Left lung (tissue), 14 donors: ENCODE results near the gene TMEM31. TPM values are rescaled to one million over a fixed set of nuclear protein-coding genes. Genes with fewer than 3 reads are reported as not detected.

Experiments used
- ATAC-seq: fragments of 200-7000 bp; cut with Tn5 transposase; one replicate; pipeline ENCODE4 v1.9.1; 2020; ENCODE audit warnings: moderate library complexity
- DNase-seq, 4 donors: peaks; one replicate each; pipeline ENCODE4 v3.0.0-alpha.2; 2013 to 2020
- H3K27ac ChIP-seq, 2 donors: fragments of 200-600 bp; sonication (generic) in 1 of 2; one replicate each; pipeline versions ENCODE4 v1.5.0 to v1.8.0; 2020 to 2021
- H3K27me3 ChIP-seq, 2 donors: fragments of 200-600 bp; sonication (generic) in 1 of 2; one replicate each; pipeline versions ENCODE4 v1.5.0 to v1.8.0; 2020 to 2021
- H3K36me3 ChIP-seq, 2 donors: fragments of 200-600 bp; sonication (generic) in 1 of 2; one replicate each; pipeline versions ENCODE4 v1.5.0 to v1.8.0; 2020 to 2021
- H3K4me1 ChIP-seq, 2 donors: fragments of 200-600 bp; one replicate each; pipeline ENCODE4 v1.8.0; 2021
- H3K4me3 ChIP-seq, 2 donors: fragments of 200-600 bp; sonication (generic) in 1 of 2; one replicate each; pipeline versions ENCODE4 v1.5.0 to v1.8.0; 2020 to 2021; ENCODE audit warnings: mild to moderate bottlenecking in 1 of 2
- H3K9me3 ChIP-seq, 2 donors: fragments of 200-600 bp; sonication (generic) in 1 of 2; one replicate each; pipeline versions ENCODE4 v1.5.0 to v1.8.0; 2020 to 2021
- CTCF ChIP-seq, 2 donors: fragments of 200-600 bp; sonication (generic) in 1 of 2; IDR thresholded peaks; one replicate each; pipeline versions ENCODE4 v1.5.0 to v1.8.0; 2021; ENCODE audit warnings: antibody characterized with exemption in 2 of 2
- intact Hi-C, 2 donors: fragments of 100-400 bp; cut with DNase I; formaldehyde crosslinking; loops; one replicate each; pipeline versions ENCODE4 v1.11.2 to v1.14.2; 2022
- long read RNA-seq, 12 donors: library from polyadenylated mRNA in 2 of 12; unstranded in 2 of 12; transcript quantifications; one replicate each; pipeline ENCODE4 v2.0.0 and lab custom pipeline, GENCODE V29; 2019 to 2026
- polyA plus RNA-seq, 6 donors: library from polyadenylated mRNA; unstranded; fragments of 120-200 nt; gene quantifications; one replicate each; pipeline ENCODE4 v1.2.1, GENCODE V29; 2013; ENCODE audit not compliant: insufficient read length in 6 of 6
- total RNA-seq, 2 donors: library from RNA; stranded (reverse); fragmentation: NEBNext Ultra II Directional; extraction: Animal tissue kit (Norgen Biotek cat#: 25700); gene quantifications; one replicate each; pipeline ENCODE4 v1.2.1, GENCODE V29; 2021
- donor health status: DM: no; HTN: yes; CAD: no.
- donor health status: DM: no; HTN: no; CAD: no.

The TMEM31 gene, protein sequence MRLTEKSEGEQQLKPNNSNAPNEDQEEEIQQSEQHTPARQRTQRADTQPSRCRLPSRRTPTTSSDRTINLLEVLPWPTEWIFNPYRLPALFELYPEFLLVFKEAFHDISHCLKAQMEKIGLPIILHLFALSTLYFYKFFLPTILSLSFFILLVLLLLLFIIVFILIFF
- total RNA-seq (not detected), polyA plus RNA-seq (1 to 10 TPM in 4 of 6 donors, under 1 TPM in 2; 0.80 to 1.8 (median 1.5) TPM)
- long read RNA-seq, donor 1: 0 reads
- long read RNA-seq, donor 2: 0 reads
- long read RNA-seq, donor 3: 0 reads
- long read RNA-seq, donor 4: 0 reads
- long read RNA-seq, donor 5: 0 reads
- long read RNA-seq, donor 6: 0 reads
- long read RNA-seq, donor 7: 0 reads
- long read RNA-seq, donor 8: 0 reads
- long read RNA-seq, donor 9: 0 reads
- long read RNA-seq, donor 10: 0 reads
- long read RNA-seq, donor 11: 0 reads
- long read RNA-seq, donor 12: 0 reads

- H3K4me1 ChIP-seq: no peaks in the 10 kb centered on the region
- TF ChIP-seq CTCF (IDR thresholded peaks at IDR 0.05): no peak
- no peaks in the 10 kb centered on the region for H3K27me3 ChIP-seq
- DNase-seq (no peak), ATAC-seq (no peak)
- intact Hi-C loops: no loop called here
- no peaks in the 10 kb centered on the region for H3K36me3 ChIP-seq
- H3K27ac ChIP-seq: no peak within 1 kb of the TSS
- H3K9me3 ChIP-seq: no peaks in the 10 kb centered on the region
- no peak within 1 kb of the TSS for H3K4me3 ChIP-seq
Measured at GRCh38 chrX:103710609-103711008, at the start of gene TMEM31. Gene TMEM31, plus strand, starts transcription at chrX:103710909. Its CDS starts 1,350 bp downstream, at chrX:103712259.

GRCh38 chrX:103663981-103664762 lies 46.5 kb upstream of the TMEM31 start:
- Histone ChIP-seq H3K27ac (no peak overlapping the region), H3K4me3 (no peak overlapping the region), H3K27me3 (peaks cover 13% of the 10 kb centered on the region in 2 donors), H3K36me3 (no peaks in the 10 kb centered on the region), H3K9me3 (no peaks in the 10 kb centered on the region), H3K4me1 (no peaks in the 10 kb centered on the region)
- DNase-seq: peak in 1 of 4 donors; percentile 9
- ATAC-seq: no peak
- intact Hi-C loops: no loop called here
- TF ChIP-seq CTCF (IDR thresholded peaks at IDR 0.05): no peak

DNA sequence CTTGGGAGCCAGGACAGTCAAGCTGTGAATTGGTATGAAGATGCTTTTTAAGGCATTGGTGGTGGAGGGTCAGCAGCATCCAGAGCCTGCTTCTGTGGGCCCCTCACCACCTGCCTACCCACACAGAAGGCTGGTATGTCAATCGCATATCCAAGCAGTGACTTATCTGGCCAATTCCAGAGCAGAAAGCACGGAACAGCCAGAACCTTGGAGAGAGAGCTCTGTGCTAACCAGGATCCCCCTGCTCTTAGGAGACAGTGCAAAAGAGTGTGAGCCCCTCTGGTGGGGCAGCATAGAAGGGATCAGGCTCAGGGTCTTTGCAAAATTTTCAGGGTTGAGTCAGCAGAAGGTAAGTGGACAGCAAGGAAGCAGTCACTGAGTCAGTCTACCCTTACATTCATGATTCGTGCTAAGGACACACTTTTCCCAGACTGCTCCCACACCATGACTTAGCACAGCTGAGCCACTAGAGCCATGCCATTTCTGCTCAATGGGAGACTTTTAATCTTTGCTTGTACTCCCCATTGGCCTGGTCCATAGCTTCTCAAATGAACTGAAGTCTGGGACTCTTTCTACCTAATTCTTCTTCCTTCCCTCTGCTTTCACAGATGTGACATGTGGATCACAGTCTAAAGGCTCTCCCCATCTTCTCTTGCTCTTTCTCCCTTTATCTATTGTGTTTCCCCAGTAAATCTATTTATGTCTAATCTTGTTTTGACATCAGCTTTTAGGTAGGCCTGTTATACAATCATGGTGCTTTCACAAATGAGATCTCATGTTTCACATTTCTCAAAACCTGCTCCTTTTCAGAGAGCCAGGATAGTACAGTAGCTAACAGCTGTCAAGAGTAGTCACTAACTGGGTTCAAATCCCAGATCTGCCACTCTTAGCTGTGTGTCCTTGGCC lies 44.3 kb upstream of the TMEM31 start:
- DNase-seq (no peak), ATAC-seq (no peak)
- H3K27ac ChIP-seq: no peak overlapping the region
- no peak for TF ChIP-seq CTCF (IDR thresholded peaks at IDR 0.05)
- no peak overlapping the region for H3K4me3 ChIP-seq
- intact Hi-C loops: no loop called here
- H3K36me3 ChIP-seq: no peaks in the 10 kb centered on the region
- peaks cover 13% of the 10 kb centered on the region in 2 donors for H3K27me3 ChIP-seq
- H3K9me3 ChIP-seq: no peaks in the 10 kb centered on the region
- no peaks in the 10 kb centered on the region for H3K4me1 ChIP-seq

GRCh38 chrX:103669745-103670144 lies 41.0 kb upstream of the TMEM31 start:
- Histone ChIP-seq H3K4me3 (no peak overlapping the region), H3K27ac (no peak overlapping the region), H3K9me3 (no peaks in the 10 kb centered on the region), H3K36me3 (no peaks in the 10 kb centered on the region), H3K27me3 (no peaks in the 10 kb centered on the region), H3K4me1 (no peaks in the 10 kb centered on the region)
- no peak for DNase-seq
- no peak for TF ChIP-seq CTCF (IDR thresholded peaks at IDR 0.05)
- no peak for ATAC-seq
- intact Hi-C loops: no loop called here
